ENCODE results near the gene NMNAT1.

GRCh38 chr1:9960706-9961562, 17.7 kb downstream of the NMNAT1 start:
- no peak for TF ChIP-seq NRF1 (IDR thresholded peaks at IDR 0.05; ENCODE audit: low read depth, low read length)
- TF ChIP-seq RFX5 (IDR thresholded peaks at IDR 0.05; ENCODE audit: borderline replicate concordance, low read depth, low read length): no peak
- no peak for TF ChIP-seq EZH2 (IDR thresholded peaks at IDR 0.05; ENCODE audit: low read depth, low read length, severe bottlenecking)
- no peak for TF ChIP-seq SP4 (IDR thresholded peaks at IDR 0.05; ENCODE audit: low read length)
- TF ChIP-seq, protein P1, sequence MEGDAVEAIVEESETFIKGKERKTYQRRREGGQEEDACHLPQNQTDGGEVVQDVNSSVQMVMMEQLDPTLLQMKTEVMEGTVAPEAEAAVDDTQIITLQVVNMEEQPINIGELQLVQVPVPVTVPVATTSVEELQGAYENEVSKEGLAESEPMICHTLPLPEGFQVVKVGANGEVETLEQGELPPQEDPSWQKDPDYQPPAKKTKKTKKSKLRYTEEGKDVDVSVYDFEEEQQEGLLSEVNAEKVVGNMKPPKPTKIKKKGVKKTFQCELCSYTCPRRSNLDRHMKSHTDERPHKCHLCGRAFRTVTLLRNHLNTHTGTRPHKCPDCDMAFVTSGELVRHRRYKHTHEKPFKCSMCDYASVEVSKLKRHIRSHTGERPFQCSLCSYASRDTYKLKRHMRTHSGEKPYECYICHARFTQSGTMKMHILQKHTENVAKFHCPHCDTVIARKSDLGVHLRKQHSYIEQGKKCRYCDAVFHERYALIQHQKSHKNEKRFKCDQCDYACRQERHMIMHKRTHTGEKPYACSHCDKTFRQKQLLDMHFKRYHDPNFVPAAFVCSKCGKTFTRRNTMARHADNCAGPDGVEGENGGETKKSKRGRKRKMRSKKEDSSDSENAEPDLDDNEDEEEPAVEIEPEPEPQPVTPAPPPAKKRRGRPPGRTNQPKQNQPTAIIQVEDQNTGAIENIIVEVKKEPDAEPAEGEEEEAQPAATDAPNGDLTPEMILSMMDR (IDR thresholded peaks at IDR 0.05; ENCODE audit: control extremely low read depth in 1 of 3, insufficient read depth in 1 of 3, low read depth in 1 of 3, low read length in 3 of 3): no peak
- peak; percentile 30; the same call in 1 of the 2 replicates for TF ChIP-seq TAF1 (IDR thresholded peaks at IDR 0.05; ENCODE audit: low read depth, low read length)
- TF ChIP-seq ZNF274 (IDR thresholded peaks at IDR 0.05; ENCODE audit: borderline replicate concordance, extremely low read depth, low read length): no peak
- no peak for TF ChIP-seq SAP30 (IDR thresholded peaks at IDR 0.05; ENCODE audit: insufficient read depth, insufficient replicate concordance, low read length)
- TF ChIP-seq POLR2A (IDR thresholded peaks at IDR 0.05; ENCODE audit: control extremely low read depth in 1 of 2, low read depth in 2 of 2, low read length in 2 of 2): no peak

All from H1 (cell line).